Lung microvascular endothelial cell (primary cell): ENCODE data around the gene SRGAP3. TPM values are rescaled to one million over a fixed set of nuclear protein-coding genes. Genes with fewer than 3 reads are reported as not detected.
A peak's percentile ranks its signal among the peaks of the same experiment; 100 is the strongest.

ENCODE experiments used
- DNase-seq, 2 donors: peaks; one replicate each; pipeline versions ENCODE4 v3.0.0 to v3.0.0-alpha.2; 2010; ENCODE audit warnings: low read depth in 2 of 2
- total RNA-seq: library from RNA; depleted of rRNA; stranded (reverse); fragments of >200 nt; gene quantifications from 2 replicates; pipeline ENCODE4 v1.2.1, GENCODE V29; 2014

Gene SRGAP3
- total RNA-seq, 1 donor from 2014 or later: 8.3 TPM

DNA sequence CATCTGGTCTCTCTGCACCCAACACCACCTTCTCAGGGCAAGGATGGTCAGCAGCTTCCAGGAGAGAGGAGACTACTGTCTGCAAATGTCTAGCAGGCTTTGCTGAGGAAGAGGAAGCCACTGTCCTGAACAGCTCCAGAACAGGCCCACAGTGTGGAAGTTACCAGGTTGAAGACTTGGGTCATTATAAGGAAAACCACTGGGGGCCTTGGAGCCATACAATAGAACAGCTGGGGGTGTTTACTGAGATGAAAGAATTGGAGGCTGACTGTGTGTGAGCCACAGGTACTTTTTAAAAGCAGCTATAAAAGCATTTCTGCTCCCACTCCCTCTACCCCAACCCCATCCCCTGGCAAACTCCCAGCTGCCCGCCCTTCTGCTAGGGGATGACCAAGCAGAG, 24.2 kb downstream of the SRGAP3 start:
- no peak for DNase-seq

- DNase-seq: no peak
Measured at GRCh38 chr3:9224490-9224889, 25.0 kb downstream of the SRGAP3 start.

DNA sequence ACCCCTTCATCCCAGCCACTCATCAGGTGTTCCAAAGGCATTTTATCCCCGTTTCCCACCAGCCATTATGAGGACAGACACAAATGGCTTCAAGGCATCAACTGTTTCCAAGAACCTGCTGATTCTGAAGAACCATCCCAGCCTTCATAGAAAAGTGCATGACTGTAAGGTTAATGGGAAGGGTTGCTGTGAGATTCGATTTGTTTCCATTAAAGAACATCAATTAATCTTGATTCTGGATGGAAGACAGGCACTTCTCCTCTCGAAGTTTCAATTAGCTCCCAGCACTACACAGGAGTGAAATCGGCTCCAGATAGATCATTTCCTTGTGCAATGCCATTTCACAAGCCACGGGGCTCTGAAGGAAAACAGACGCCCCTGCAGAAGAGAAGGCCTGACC, 25.8 kb downstream of the SRGAP3 start:
- no peak for DNase-seq

DNA sequence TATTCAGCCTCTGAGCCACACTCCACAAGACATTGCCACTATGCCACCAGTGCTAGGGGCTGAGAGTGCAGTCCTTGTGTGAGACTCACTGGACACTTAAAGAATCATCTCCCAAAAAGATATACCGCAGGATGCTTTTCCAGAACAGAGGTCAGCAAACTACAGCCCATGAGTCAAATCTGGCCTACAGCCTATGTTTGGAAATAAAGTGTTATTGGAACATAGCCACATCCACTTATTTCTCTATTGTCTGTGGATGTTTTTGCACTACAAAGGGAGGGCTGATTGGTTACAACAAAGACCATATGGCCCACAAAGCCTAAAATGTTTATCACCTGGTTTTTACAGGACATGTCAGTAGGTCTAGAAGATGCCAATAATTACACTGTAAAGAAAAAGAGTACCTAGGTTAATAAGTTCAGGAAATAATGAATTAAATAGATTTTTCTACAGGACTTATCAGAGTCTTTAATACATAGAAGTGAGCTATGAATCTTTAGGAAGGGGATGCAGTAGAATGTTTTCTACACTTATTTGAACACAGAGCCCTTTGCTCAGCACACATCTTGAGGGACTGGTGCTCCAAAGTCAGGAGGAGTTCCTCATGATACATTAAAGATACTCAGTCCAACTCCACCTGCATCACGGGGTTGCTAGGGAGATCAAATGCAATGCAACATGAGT, 26.3 kb downstream of the SRGAP3 start:
- peak in 1 of 2 donors; percentile 57 for DNase-seq

DNA sequence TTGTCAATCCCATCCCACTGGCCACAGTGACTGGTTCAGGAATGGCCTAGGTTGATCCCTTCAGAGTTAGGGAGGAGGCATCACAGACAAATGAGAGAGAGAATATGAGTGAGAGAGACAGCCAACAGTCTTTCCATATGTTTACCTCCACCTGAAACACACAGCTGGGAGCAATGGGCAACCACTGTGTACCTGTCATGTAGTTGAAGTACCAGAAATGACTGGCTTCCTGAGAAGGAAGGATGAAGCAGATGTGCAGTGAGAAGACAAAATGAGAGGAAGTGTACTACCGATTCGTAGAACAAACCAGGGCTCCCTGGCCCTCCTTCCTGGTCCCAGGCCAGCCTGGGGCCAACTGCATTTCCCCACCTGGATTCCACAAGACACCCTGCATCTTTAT, 27.4 kb downstream of the SRGAP3 start:
- DNase-seq: no peak

DNA sequence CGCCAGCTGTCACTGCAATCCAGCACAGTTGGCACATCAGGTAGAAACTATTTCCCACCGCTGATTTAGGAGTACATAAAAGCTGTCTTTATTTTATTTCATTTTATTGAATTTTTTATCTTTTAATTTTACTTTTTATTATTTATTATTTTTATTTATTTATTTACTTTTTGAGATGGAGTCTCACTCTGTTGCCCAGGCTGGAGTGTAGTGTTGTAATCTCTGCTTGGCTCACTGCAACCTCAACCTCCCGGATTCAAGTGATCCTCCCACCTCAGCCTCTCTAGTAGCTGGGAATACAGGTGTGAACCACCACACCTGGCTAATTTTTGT, 31.0 kb downstream of the SRGAP3 start:
- no peak for DNase-seq

- DNase-seq: no peak
Measured at GRCh38 chr3:9217784-9218513, 31.5 kb downstream of the SRGAP3 start.

DNA sequence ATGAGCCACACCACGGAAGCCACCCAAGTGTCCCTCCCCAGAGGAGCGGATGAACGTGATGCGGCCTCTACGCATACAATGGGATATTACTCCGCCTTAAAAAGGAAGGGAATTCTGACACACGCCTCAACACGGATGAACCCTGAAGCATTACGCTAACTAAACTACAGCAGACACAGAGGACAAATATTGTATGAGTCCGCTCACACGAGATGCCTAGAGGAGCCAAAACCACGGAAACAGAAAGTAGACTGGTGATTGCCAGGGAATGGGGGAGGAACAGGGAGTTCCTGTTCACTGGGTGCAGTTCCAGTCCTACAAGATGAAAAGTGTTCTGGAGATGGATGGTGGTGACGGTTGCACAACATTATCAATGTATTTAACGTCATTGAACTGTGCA, 32.7 kb downstream of the SRGAP3 start:
- DNase-seq: no peak

- DNase-seq: no peak
Measured at GRCh38 chr3:9214599-9214998, 34.8 kb downstream of the SRGAP3 start.

DNA sequence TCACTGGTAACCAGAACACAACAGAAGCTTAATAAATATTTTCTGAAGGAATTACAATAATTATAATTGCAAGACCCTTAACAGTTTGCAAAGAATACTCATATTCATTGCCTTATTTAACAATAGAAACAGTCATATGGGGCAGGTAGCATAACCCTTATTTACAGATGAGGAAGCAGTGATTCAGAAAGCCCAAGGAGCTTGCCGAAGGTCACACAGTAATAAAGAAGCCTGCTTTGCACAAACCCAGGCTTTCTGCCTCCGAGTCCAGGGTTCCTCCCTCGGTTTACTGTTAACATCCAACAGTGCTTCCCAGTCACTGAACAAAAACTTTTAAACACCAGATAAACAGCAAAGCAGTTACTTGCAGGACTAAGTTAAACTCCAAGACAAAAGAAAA, 35.3 kb downstream of the SRGAP3 start:
- DNase-seq: no peak

DNA sequence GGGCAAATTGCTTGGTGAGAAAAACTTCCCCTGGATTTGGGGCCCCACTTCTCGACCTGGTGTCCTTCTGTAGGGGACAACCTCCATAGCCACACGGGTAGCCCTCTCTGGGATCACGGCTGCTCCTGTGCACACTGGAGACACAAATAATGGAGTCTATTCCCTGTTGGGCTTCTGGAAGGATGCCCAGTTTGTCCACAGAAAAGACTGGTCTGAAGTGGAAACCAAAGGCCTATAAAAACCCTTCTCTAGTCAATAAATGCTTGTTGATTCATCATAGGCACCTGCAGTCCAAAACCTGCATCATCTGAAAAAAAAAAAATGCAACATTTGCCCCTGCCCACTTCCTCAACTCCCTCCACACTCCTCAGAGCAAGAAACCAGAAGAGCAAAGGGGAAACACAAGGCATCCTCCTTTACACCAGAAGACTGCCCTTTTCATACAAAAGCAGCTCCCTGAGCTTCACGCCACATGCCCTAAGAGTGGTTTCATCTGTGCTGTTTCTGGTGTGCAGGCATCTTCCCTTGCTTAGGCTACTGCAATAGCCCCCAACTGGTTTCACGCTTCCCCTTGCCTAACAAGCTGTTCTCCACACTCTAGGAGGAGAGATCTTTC, 36.3 kb downstream of the SRGAP3 start:
- no peak for DNase-seq

DNA sequence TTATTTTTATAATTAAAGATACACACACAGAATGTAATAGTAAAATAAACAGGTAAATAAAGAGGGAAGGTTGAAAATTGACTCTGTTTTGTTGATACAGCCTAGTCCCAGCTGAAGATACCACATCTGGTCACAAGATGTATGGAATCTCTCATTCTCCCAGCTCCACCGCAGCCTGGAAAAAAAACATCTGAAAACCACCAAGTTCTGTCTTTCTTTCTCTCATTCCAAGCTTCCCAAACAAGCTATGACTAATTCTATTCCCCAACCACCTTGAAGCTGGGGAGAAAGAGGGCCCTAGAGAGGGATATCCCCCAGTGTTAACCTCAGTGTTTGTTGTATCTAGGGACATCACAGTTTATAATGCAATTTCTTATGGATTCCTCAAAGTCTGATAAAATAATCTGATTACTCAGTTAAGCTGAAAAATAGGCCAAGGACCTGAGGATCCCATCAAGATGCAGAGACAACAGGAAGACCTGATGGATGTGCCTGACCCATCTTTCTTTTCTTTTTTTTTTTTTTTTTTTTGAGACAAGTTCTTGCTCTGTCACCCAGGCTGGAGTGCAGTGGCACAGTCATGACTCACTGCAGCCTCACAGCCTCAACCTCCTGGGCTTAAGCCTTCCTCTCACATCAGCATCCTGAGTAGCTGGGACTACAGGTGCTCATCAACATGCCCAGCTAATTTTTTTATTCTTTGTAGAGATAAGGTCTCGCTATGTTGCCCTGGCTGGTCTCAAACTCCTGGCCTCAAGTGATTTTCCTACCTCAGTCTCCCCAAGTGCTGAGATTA, 38.1 kb downstream of the SRGAP3 start:
- no peak for DNase-seq

- DNase-seq: no peak
Measured at GRCh38 chr3:9209777-9210176, 39.7 kb downstream of the SRGAP3 start.

DNA sequence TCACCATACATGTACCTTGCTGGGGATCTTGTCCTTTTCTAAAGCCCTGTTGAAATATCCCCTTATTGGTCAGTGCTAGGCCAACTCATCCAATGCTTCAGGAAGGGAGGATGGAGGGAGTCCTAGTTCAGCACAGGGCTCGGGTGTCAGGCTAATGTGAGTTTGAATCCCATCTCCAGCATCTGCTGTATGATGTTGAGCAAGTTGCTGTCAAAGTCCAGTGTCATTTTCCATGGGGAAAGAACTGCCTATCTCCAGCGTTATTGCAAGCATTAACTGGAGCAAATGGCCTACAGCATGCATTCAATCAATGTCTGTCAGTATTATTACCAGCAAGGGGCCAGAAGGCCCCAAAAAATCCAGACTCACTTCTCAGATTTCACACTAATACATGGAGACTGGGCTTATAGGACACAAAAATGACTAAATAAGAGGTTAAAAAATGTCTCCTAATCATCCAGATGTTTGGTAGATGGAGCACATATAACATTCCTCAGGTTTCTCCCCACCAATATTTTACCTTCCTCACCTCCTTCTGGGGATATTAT, 40.8 kb downstream of the SRGAP3 start:
- no peak for DNase-seq

DNA sequence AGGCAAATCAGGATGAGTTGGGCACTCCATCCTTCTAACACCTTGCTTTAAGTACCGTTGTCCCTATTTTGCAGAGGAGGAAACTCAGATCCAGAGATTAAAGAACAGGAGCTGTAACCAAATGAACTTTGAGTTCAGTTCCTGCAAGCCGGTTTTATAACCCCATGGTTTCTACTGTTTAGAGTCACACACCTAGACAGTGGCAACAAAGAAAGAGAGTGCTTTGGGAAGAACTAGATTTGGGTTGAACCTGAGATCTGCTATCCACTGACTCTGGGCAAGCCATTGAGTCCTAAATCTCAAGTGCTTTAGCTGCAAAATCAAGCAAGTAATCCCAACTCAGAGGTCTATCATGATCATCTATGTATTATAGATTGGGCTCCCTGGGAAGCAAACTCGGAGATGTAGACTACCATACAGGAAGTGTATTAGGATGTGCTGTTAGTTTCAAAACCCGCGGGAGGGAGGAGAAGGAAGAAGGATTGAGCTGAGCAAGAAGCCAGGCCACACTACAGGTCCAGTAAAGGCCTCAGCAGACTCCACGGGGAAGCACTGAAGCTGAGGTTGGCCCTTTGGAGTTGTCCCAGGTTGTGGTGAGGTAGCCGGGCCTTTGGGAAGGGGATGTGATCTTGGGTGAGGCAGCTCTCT, 42.2 kb downstream of the SRGAP3 start:
- DNase-seq: no peak

GRCh38 chr3:9206287-9206686, 43.2 kb downstream of the SRGAP3 start:
- no peak for DNase-seq

DNA sequence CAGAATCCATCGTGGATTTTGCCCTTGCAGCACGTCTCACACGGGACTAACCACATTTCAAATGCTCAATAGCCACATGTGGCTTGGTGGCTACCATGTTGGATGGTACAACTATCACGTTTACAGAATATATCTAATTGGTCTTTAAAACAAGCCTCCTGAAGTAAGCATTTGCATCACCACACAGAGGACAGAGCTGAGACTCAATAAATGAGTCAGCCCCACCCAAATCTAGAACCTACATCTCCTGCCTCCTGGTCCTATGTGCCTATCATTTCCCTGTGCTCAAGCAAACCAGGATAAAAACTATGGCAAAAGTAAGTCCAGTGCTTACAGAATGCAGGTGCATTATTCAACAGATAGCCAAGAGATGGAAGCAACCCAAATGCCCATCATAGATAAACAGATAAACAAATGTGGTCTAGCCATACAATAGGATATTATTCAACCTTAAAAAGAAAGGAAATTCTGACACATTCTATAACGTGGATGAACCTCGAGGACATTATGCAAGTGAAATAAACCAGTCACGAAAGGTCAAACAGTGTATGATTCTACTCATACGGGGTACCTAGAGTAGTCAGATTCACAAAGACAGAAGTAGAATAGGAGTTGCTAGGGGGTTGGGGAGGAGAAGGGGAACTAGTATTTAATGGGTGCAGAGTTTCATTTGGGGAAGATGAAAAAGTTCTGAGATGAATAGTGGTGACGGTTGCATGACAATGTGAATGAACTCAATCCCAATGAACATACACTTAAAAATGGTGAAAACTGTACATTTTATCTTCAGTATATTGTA, 43.9 kb downstream of the SRGAP3 start:
- no peak for DNase-seq

DNA sequence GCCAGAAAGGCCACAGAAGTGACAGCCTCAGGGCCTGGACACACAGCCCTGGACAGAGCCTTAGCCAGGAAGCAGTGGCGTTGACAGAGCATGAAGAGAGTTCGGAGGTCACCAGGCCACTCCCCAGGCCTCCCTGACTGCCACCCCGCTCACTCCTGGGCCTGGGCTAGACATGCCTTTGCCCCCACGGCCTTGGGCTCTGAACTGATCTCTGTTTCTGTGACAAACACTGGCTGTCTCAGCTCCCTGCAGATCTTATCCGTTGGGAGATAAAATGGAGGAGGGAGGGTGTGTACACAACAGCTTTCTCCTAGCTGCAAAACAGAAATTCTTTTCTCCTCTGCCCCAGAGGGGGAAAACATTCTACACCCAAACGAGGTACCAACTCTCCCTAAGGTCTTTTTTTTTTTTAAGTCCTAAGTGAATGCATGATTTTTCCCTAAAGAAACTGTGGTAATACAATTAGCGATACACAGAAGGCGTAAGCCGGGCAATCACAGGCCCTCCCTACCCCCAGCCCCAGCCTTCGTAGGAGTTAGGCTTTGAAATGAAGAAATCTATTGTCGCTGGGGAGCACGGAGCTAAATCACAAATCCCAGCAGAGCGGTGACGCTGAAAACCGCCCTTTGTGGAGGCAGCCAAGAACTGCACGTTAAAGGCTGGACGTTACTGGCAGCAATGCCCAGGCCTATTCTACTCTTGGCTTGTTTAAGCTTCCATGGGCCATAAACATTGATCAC, 45.0 kb downstream of the SRGAP3 start:
- DNase-seq: no peak

DNA sequence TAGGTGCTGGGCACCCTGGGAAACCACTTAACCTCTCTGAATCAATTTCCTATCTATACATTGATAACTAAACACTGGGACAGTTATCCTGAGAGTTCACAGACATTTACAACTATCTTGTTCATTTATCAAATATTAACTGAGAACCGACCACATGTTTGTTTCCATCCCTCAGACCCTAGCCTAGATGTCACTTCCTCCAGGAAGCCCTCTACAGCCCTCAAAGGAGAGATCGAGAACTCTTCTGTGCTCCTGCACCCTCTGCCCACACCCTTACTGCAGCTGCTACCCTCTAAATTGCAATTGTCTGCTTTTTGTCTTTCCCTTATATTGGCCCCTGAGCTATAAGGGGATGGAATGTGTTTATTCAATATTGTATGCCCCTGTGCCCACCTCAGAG, 46.1 kb downstream of the SRGAP3 start:
- no peak for DNase-seq

DNA sequence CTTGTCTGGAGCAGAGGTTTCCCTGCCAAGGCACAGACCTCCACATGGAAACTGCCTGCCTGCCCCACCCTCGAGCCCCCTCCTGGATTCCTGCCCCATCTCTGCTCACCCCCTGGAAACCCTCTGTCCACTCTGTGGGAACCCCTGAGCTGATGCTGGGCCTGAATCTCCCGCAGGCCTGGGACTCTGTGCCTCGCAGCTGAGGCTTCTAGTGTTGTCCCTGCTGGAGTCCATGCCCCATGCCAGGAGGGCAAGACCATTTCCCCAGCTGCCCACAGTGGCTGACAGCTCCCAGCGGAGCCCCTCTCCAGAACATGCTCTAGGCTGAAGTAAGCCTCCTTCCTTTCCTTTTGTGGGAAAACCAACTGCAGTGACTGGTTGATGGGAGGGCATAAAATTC, 46.9 kb downstream of the SRGAP3 start:
- no peak for DNase-seq
